ENCODE results near the gene HCFC1R1.
"Not testable (repeated sequence)": the region's sequence is repeated elsewhere in the genome, so short reads cannot be mapped to it uniquely, and the experiment has no call there.

The HCFC1R1 gene

DNA sequence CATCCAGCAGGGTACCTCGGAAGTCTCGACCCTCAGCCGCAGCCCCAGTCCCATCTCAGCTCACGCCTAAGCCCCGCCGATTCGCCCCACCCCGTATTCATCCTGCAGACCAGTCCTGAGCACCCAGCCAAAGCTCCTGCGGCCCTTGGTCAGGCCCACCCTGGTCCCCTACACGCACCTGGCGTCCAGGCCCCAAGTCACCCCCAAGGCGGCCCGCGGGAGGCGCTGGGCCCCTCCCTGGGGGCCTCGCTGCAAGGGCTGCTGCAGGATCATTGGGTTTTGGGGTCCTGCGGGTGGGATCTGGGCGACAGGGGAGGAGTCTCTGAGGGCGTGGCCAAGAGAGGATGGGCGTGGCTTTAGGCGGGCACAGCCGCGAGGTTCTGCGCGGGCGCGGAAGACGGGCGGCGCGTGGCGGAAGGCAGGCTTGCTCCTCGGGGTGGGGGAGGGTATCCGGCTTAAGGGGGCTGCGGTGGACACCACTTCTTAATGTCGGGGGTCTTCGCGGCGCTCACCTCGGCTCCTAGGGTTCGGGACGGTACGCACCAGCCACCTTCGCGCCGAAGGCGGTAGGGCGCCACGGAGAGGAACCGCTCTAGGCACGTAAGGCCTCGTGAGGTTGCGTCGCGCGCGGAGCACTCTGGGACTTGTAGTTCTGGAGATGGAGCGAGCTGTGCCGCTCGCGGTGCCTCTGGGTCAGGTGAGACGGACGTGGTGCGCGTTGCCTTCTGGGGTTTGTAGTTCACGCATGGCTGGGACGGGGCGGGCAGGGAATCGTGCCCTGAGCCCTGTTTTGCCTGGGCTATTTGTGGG is at the start of gene HCFC1R1, which contains the start of gene THOC6:
Gene HCFC1R1 (minus strand): TSS at position 274 of the 810 bp plus-strand sequence. CDS start 1 bp downstream, at position 273.
Gene THOC6 (plus strand): TSS at position 367 of the 810 bp plus-strand sequence. CDS start 292 bp downstream, at position 659.
- H3K4me3 ChIP-seq (ENCODE audit: low read depth, low read length): peak within 1 kb of the TSS; percentile 85

- H3K4me3 ChIP-seq (ENCODE audit: low read depth, low read length): no peak overlapping the region
Observed at GRCh38 chr16:3073448-3073847, 49.7 kb upstream of the HCFC1R1 start.

DNA sequence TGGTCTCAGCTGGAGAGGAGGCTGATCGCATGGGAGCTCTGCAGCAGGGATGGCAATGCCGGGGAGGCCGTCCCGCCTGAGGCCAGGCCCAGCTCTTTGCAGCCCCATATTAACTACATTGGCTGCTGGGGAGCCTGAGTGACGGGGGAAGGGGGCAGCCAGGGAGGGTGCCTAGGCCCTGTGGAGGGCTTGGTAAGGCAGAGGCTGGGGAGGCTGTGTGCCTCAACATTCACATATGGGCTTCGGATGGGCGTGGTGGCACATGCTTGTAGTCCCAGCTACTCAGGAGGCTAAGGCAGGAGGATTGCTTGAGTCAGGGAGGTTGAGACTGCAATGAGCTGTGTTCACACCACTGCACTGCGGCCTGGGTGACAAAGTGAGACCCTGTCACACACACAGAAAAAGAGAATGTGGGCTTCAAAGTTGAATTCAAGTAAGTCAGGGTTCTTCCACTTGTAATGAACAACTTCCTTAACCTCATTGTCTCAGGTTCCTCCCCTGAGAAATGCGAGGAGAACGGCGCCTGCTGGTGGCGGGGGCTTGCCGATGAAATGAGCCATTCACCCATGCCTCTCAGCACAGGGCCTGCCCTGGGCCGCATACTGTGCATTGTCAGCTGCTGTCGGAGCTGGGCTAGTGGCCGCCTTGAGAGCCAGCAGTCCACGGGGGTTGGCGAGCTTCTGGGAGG is 49.0 kb upstream of the HCFC1R1 start:
- H3K4me3 ChIP-seq (ENCODE audit: low read depth, low read length): not testable (repeated sequence)

DNA sequence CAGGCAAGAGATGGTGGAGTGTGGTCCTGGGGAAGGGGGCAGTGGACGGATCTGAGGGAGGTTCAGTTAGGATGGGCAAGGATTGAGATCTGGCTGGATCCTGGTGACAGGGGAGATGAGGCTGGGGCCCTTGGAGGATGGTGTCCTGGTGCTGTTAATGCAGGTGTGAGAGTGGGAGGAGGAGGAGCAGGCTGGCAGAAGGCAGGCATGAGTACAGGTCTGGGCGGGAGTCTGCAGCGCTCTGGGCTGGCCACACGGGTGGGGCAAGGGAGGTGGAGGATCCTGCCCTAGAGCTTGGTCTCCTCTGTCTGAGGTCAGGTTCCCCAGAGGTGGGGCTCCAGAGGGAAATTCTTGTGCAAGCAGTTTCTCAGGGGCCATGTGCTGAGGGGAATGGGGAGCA is 48.4 kb upstream of the HCFC1R1 start:
- not testable (repeated sequence) for H3K4me3 ChIP-seq (ENCODE audit: low read depth, low read length)

DNA sequence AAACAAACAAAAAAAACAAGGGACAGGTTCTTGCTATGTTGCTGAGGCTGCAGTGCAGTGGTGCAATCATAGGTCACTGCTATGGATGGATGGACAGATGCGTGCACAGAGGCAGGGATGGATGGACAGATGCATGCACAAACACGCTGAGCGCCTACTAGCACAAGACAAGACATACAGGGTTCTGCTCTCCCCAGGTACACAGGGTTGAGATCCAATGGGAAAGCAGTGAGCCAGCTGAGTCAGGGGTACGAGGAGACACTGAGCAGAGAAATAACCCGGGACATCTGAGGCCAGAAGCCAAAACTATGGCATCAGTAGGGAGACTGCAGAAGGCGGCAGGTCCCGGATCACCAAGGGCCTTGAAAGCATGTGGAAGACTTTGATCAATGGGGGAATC is 47.9 kb upstream of the HCFC1R1 start:
- no peak overlapping the region for H3K4me3 ChIP-seq (ENCODE audit: low read depth, low read length)

DNA sequence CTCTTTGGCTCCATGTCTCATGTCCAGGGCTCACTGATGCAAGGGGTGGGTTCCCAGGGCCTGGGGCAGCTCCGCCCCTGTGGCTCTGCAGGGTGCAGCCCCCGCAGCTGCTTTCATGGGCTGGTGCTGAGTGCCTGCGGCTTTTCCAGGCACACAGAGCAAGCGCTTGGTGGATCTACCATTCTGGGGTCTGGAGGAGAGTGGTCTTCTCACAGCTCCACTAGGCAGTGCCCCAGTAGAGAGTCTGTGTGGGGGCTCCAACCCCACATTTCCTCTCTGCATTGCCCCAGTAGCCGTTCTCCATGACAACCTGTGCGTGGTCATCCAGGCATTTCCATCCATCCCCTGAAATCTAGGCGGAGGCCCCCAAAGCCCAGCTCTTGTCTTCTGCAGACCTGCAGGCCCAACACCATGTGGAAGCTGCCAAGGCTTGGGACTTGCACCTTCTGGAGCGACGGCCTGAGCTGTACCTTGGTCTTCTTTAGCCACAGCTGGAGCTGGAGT is 46.9 kb upstream of the HCFC1R1 start:
- H3K4me3 ChIP-seq (ENCODE audit: low read depth, low read length): no peak overlapping the region

- H3K4me3 ChIP-seq (ENCODE audit: low read depth, low read length): not testable (repeated sequence)
Observed at GRCh38 chr16:3069146-3069545, 45.4 kb upstream of the HCFC1R1 start.

DNA sequence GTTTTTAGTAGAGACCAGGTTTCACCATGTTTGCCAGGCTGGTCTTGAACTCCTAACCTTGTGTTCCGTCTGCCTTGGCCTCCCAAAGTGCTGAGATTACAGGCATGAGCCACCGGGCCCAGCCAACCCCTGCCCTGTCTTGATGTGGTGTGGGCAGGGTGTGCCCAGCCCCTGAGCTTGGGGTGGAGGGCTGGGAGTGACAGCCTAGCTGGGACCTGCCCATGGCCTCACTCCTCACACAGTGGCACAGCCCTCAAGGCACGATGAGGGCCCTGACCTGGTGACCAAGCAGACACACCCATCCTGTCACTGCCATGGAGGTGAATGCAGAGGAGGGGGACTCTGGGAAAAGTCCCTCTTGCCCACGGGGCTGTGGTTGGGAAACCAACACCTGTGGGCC is 44.7 kb upstream of the HCFC1R1 start:
- H3K4me3 ChIP-seq (ENCODE audit: low read depth, low read length): no peak overlapping the region

DNA sequence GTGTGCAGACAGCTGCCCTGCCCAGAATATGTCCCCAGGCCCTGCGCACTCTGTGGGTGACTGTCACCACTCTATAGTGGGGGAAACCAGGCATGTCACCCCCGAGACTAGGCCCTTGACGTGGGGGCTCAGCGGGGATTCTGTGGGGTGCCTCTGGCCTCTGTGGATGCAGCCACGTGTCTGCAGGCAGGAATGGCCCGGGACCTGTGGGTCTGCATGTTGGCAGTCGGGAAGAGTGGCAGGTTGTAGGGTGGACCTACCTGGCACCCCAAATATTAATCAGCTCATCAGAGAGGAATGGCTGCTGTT is 42.7 kb upstream of the HCFC1R1 start:
- H3K4me3 ChIP-seq (ENCODE audit: low read depth, low read length): no peak overlapping the region

DNA sequence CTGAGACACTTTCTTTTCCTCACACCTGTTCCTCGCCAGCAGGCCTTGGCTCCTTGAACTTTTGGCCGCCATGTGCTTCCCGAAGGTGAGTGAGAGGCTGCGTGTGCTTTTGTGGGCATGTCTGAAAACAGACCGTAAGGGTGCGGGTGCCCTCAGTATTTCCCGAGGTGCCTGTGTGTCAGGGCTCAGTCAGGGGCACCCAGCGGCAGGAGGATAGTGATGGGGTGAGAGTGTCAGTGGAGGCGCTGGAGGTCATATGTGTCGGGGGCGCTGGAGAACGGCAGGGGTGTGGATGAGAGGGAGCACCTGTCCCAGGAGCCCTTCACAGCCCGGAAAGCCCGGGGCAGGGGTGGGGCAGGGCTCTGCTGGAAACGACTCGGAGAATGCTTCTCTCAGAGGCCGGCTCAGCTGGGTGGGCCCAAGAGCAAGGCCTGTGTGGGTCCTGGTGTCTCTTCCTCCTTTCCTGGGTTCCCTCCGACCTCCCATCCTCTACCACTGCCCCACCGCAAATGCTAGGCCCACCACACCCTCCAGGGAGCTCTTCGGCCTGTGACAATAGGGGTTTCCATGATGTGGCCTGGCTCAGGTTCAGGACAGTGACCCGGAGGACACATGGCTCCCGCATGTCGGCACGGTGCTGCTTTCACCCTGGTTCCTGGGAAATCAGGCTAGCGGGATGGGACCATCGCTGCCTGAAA is 42.1 kb upstream of the HCFC1R1 start:
- no peak overlapping the region for H3K4me3 ChIP-seq (ENCODE audit: low read depth, low read length)

DNA sequence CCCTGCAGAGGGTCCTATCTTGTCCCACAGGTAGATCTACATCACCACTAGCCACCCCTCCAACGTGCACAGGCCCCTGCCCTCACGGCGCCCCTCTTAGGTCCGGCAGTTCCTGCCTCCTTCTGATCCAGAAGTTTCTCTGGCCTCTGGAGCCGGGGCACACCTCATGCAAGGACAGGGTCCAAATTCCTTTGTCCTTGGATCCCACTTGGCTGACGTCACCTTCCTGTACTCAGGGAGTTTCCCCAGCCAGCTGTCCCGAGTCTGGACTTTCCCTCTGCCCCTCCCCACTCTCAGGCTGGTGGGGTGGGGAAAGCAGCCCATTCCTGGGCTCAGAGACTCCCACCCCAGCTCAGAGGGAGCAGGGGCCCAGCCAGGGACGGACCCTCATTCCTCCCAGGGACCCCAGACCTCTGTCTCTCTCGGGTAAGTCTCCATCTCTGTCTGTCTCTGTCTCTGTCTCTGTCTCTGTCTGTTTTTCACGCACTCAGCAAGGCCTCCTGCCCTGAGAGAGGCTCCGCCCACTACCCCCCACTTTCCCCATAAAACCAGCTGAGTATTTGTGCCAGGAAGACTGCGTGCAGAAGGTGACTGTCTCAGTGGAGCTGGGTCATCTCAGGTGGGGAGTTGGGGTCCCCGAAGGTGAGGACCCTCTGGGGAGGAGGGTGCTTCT is 41.5 kb upstream of the HCFC1R1 start, which contains the start of gene IL32:
Gene IL32 (plus strand): TSS at position 572 of the 673 bp plus-strand sequence. CDS start 172 bp downstream, outside the sequence.
- no peak within 1 kb of the TSS for H3K4me3 ChIP-seq (ENCODE audit: low read depth, low read length)

DNA sequence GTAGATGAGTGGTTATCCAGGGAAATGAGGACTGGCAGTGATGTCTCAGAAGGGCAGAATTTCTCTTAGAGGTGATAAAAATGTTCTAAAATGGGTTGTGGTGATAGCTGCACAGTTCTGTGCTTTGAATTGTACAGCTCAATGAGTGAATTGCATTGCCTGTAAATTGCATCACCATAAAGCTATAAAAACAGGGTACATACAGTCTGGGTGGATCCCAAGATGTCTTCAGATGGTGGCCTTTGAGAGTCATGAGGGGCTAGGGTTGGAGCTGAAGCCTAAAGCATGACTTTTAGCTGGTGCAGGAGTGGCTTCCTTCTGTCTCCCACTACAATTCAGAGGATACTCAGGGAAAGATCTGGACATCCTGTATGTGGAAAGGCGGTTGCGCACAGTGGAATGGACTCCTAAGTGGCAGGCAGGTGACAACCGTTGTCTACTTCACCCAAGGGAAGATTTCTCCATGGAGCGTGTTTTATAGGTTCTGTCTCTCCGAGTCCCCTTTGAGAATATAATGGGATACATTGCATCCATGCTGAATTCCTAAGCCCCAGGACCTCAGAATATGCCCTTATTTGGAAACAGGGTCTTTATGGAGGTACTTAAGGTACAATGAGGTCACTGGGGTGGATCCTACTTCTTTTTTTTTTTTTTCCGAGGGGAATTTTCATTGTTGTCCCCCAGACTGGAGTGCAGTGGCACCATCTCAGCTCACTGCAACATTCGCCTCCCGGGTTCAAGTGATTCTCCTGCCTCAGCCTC is 40.1 kb upstream of the HCFC1R1 start:
- H3K4me3 ChIP-seq (ENCODE audit: low read depth, low read length): no peak overlapping the region

- no peak overlapping the region for H3K4me3 ChIP-seq (ENCODE audit: low read depth, low read length)
Observed at GRCh38 chr16:3062553-3062952, 38.8 kb upstream of the HCFC1R1 start.

GRCh38 chr16:3060339-3061127 is 36.8 kb upstream of the HCFC1R1 start:
- H3K4me3 ChIP-seq (ENCODE audit: low read depth, low read length): no peak overlapping the region

- H3K4me3 ChIP-seq (ENCODE audit: low read depth, low read length): no peak overlapping the region
Observed at GRCh38 chr16:3059723-3060242, 36.0 kb upstream of the HCFC1R1 start.

- peak overlapping the region; percentile 62 for H3K4me3 ChIP-seq (ENCODE audit: low read depth, low read length)
Observed at GRCh38 chr16:3059041-3059722, 35.4 kb upstream of the HCFC1R1 start.

DNA sequence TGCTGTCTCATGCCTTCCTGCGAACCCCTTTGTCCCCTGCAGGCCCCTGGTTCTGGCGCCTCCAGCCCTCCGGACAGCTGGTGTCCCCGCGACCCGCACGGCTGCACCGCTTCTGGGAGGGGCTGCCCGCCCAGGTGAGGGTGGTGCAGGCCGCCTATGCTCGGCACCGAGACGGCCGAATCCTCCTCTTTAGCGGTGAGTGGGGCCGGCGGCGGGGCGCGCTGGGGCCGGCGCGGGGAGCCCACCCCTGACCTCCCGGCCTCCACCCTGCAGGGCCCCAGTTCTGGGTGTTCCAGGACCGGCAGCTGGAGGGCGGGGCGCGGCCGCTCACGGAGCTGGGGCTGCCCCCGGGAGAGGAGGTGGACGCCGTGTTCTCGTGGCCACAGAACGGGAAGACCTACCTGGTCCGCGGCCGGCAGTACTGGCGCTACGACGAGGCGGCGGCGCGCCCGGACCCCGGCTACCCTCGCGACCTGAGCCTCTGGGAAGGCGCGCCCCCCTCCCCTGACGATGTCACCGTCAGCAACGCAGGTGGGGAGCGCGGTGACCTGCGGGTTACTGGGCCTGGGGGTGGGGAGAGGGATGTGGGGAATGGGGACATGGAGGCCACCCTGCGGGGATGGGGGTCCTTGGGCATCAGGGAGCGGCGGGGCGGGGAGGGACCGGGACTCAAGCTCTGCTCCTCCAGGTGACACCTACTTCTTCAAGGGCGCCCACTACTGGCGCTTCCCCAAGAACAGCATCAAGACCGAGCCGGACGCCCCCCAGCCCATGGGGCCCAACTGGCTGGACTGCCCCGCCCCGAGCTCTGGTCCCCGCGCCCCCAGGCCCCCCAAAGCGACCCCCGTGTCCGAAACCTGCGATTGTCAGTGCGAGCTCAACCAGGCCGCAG is 34.6 kb upstream of the HCFC1R1 start:
- H3K4me3 ChIP-seq (ENCODE audit: low read depth, low read length): peak overlapping the region; percentile 62
